HepG2 (cell line): ENCODE data around the gene CENATAC. TPM values are rescaled to one million over a fixed set of nuclear protein-coding genes. Genes with fewer than 3 reads are reported as not detected.

Source experiments
- DRAP1 ChIP-seq: IDR thresholded peaks from 2 replicates; pipeline ENCODE4 v1.6.1; 2016; ENCODE audit warnings: missing genetic modification reagents, missing compliant biosample characterization
- E2F2 ChIP-seq: sonication (generic); formaldehyde crosslinking; IDR thresholded peaks from 2 replicates; pipeline ENCODE4 v1.4.0; 2020; ENCODE audit warnings: missing genetic modification reagents, borderline replicate concordance
- HMGXB3 ChIP-seq: sonication (generic); formaldehyde crosslinking; IDR thresholded peaks from 2 replicates; pipeline ENCODE4 v1.4.0; 2020; ENCODE audit warnings: missing genetic modification reagents, borderline replicate concordance
- KIAA2018 ChIP-seq: sonication (generic); formaldehyde crosslinking; IDR thresholded peaks from 2 replicates; pipeline ENCODE4 v1.5.0; 2020; ENCODE audit warnings: mild to moderate bottlenecking, missing genetic modification reagents, borderline replicate concordance
- NPAS2 ChIP-seq: sonication (generic); formaldehyde crosslinking; IDR thresholded peaks from 2 replicates; pipeline ENCODE4 v1.8.0; 2022; ENCODE audit warnings: mild to moderate bottlenecking, missing genetic modification reagents, borderline replicate concordance
- RFX3 ChIP-seq: IDR thresholded peaks from 2 replicates; pipeline ENCODE4 v1.6.1; 2016; ENCODE audit warnings: missing biosample characterization, missing genetic modification reagents
- TBX3 ChIP-seq: fragments of 450-650 bp; IDR thresholded peaks from 2 replicates; pipeline ENCODE4 v1.6.1; 2017; ENCODE audit warnings: antibody characterized with exemption, mild to moderate bottlenecking, inconsistent platforms, borderline replicate concordance
- ZBTB44 ChIP-seq: sonication (generic); formaldehyde crosslinking; IDR thresholded peaks from 2 replicates; pipeline ENCODE4 v1.4.0; 2020; ENCODE audit warnings: missing genetic modification reagents
- ZNF12 ChIP-seq: sonication (generic); formaldehyde crosslinking; IDR thresholded peaks from 2 replicates; pipeline ENCODE4 v1.5.0; 2020; ENCODE audit warnings: missing genetic modification reagents
- ZNF552 ChIP-seq: sonication (generic); formaldehyde crosslinking; IDR thresholded peaks from 2 replicates; pipeline ENCODE4 v1.9.0; 2022; ENCODE audit warnings: missing genetic modification reagents, mild to moderate bottlenecking, borderline replicate concordance
- ZNF564 ChIP-seq: sonication (generic); formaldehyde crosslinking; IDR thresholded peaks from 2 replicates; pipeline ENCODE4 v1.8.1; 2023; ENCODE audit warnings: mild to moderate bottlenecking, missing genetic modification reagents
- ZNF737 ChIP-seq: sonication (generic); formaldehyde crosslinking; IDR thresholded peaks from 2 replicates; pipeline ENCODE4 v1.5.0; 2020; ENCODE audit warnings: missing genetic modification reagents, mild to moderate bottlenecking, borderline replicate concordance
- polyA plus RNA-seq, 8 experiments: library from polyadenylated mRNA; depleted of rRNA in 3 of 8; stranded (reverse) in 7 of 8; unstranded in 1 of 8; fragments of >200 nt; fragmentation: Illumina TruSeq in 4 of 8; extraction: Trizol in 4 of 8; gene quantifications; 2 replicates each; pipeline versions ENCODE4 v1.2.1 to v1.2.3, GENCODE V29; 2011 to 2016; ENCODE audit warnings: low read depth in 4 of 8, missing spikeins in 1 of 8, mixed read lengths in 1 of 8; ENCODE audit not compliant: insufficient read depth in 1 of 8
- total RNA-seq, 5 experiments: library from RNA; depleted of rRNA; stranded (reverse); fragments of >200 nt; fragmentation: Illumina TruSeq; extraction: Trizol; gene quantifications; 2 replicates each; pipeline ENCODE4 v1.2.3, GENCODE V29; 2016; ENCODE audit warnings: low read depth in 1 of 5

CENATAC gene
- total and polyA plus RNA-seq, 2 of the 13 experiments (the other 11 are each of a cell fraction or from before 2014, with no cell fraction given), result 21.7 to 25.0 TPM

- TF ChIP-seq KIAA2018 (CRISPR knock-in tag) (no peak), RFX3 (CRISPR knock-in tag) (no peak), HMGXB3 (CRISPR knock-in tag) (no peak; the same call in 1 of the 2 replicates), ZBTB44 (CRISPR knock-in tag) (no peak), ZNF564 (no peak; the same call in 1 of the 2 replicates), ZNF12 (CRISPR knock-in tag) (no peak), DRAP1 (CRISPR knock-in tag) (peak; percentile 99), TBX3 (no peak), ZNF552 (CRISPR knock-in tag) (no peak), E2F2 (CRISPR knock-in tag) (no peak), NPAS2 (no peak), ZNF737 (CRISPR knock-in tag) (no peak)
These were observed 31.5 kb downstream of the CENATAC start (continued) for GRCh38 chr11:119029340-119030028.
